ENCODE results near the gene TMEM91.
"Not testable (repeated sequence)": the region's sequence is repeated elsewhere in the genome, so short reads cannot be mapped to it uniquely, and the experiment has no call there.

TMEM91 gene

GRCh38 chr19:41408256-41408655, 31.9 kb downstream of the TMEM91 start:
- Histone ChIP-seq H2AFZ (ENCODE audit: low read length) (no peak overlapping the region), H3K4me1 (ENCODE audit: low read length) (peaks cover 21% of the 10 kb centered on the region), H3F3A (ENCODE audit: insufficient read depth, low read length) (no peaks in the 10 kb centered on the region), H3K36me3 (replicated peaks; ENCODE audit: insufficient read depth, low read length) (no peaks in the 10 kb centered on the region), H3K79me2 (ENCODE audit: low read length) (no peaks in the 10 kb centered on the region), H3K27me3 (replicated peaks; ENCODE audit: insufficient read depth, low read length) (no peaks in the 10 kb centered on the region), H3K4me3 (ENCODE audit: low read length) (no peak overlapping the region), H3K9me2 (replicated peaks; ENCODE audit: insufficient read depth, low read length) (no peaks in the 10 kb centered on the region), H4K20me1 (ENCODE audit: insufficient read depth, low read length) (no peaks in the 10 kb centered on the region), H3K27ac (ENCODE audit: low read length) (no peak overlapping the region), H3K9me3 (replicated peaks; ENCODE audit: insufficient read depth, low read length) (no peaks in the 10 kb centered on the region), H3K9ac (ENCODE audit: low read length) (no peak overlapping the region), H3K4me2 (ENCODE audit: low read depth, low read length) (no peak overlapping the region)
- DNase-seq, result no peak
- no peak for TF ChIP-seq EZH2 (optimal IDR thresholded peaks at IDR 0.05; ENCODE audit: low read depth, low read length)

- H3K9me3 ChIP-seq (replicated peaks; ENCODE audit: insufficient read depth, low read length); DNase-seq; H3K9me2 ChIP-seq (replicated peaks; ENCODE audit: insufficient read depth, low read length); H3K27me3 ChIP-seq (replicated peaks; ENCODE audit: insufficient read depth, low read length); H3K79me2 ChIP-seq (ENCODE audit: low read length); H3F3A ChIP-seq (ENCODE audit: insufficient read depth, low read length); H2AFZ ChIP-seq (ENCODE audit: low read length); H3K36me3 ChIP-seq (replicated peaks; ENCODE audit: insufficient read depth, low read length); H4K20me1 ChIP-seq (ENCODE audit: insufficient read depth, low read length): not testable (repeated sequence)
- Histone ChIP-seq H3K27ac (ENCODE audit: low read length) (peak overlapping the region; percentile 58; the same call in 1 of the 2 replicates), H3K4me3 (ENCODE audit: low read length) (0 out of 2 replicates have a peak overlapping the region, but pooled peaks have one; percentile 16), H3K4me1 (ENCODE audit: low read length) (peaks cover 21% of the 10 kb centered on the region), H3K9ac (ENCODE audit: low read length) (peak overlapping the region; percentile 28; the same call in 1 of the 2 replicates), H3K4me2 (ENCODE audit: low read depth, low read length) (peak overlapping the region; percentile 66; the same call in 1 of the 2 replicates)
Measured at GRCh38 chr19:41408846-41409245, 32.5 kb downstream of the TMEM91 start.

GRCh38 chr19:41409288-41409687, 33.0 kb downstream of the TMEM91 start:
- no peaks in the 10 kb centered on the region for H3K27me3 ChIP-seq (replicated peaks; ENCODE audit: insufficient read depth, low read length)
- H3K4me1 ChIP-seq (ENCODE audit: low read length), result peaks cover 21% of the 10 kb centered on the region
- no peak overlapping the region for H2AFZ ChIP-seq (ENCODE audit: low read length)
- peak overlapping the region; percentile 28; the same call in 1 of the 2 replicates for H3K9ac ChIP-seq (ENCODE audit: low read length)
- peak; percentile 38 for DNase-seq
- no peaks in the 10 kb centered on the region for H3K9me2 ChIP-seq (replicated peaks; ENCODE audit: insufficient read depth, low read length)
- peak overlapping the region; percentile 58 for H3K27ac ChIP-seq (ENCODE audit: low read length)
- 0 out of 2 replicates have a peak overlapping the region, but pooled peaks have one; percentile 16 for H3K4me3 ChIP-seq (ENCODE audit: low read length)
- H3K36me3 ChIP-seq (replicated peaks; ENCODE audit: insufficient read depth, low read length), result no peaks in the 10 kb centered on the region
- H3K4me2 ChIP-seq (ENCODE audit: low read depth, low read length), result peak overlapping the region; percentile 66
- H3F3A ChIP-seq (ENCODE audit: insufficient read depth, low read length), result no peaks in the 10 kb centered on the region
- no peaks in the 10 kb centered on the region for H4K20me1 ChIP-seq (ENCODE audit: insufficient read depth, low read length)
- H3K79me2 ChIP-seq (ENCODE audit: low read length), result no peaks in the 10 kb centered on the region
- H3K9me3 ChIP-seq (replicated peaks; ENCODE audit: insufficient read depth, low read length), result no peaks in the 10 kb centered on the region
- TF ChIP-seq EZH2phosphoT487 (IDR thresholded peaks at IDR 0.05; ENCODE audit: low read length) (no peak), CTCF (IDR thresholded peaks at IDR 0.05; ENCODE audit: low read length) (no peak), EZH2 (optimal IDR thresholded peaks at IDR 0.05; ENCODE audit: low read depth, low read length) (no peak)

- Histone ChIP-seq H3K9me2 (replicated peaks; ENCODE audit: insufficient read depth, low read length) (no peaks in the 10 kb centered on the region), H3K9ac (ENCODE audit: low read length) (peak overlapping the region; percentile 39), H3K27ac (ENCODE audit: low read length) (peak overlapping the region; percentile 58; the same call in 1 of the 2 replicates), H3K79me2 (ENCODE audit: low read length) (no peaks in the 10 kb centered on the region), H4K20me1 (ENCODE audit: insufficient read depth, low read length) (no peaks in the 10 kb centered on the region), H3K4me3 (ENCODE audit: low read length) (no peak overlapping the region), H3K36me3 (replicated peaks; ENCODE audit: insufficient read depth, low read length) (no peaks in the 10 kb centered on the region), H3K4me2 (ENCODE audit: low read depth, low read length) (peak overlapping the region; percentile 66), H3K9me3 (replicated peaks; ENCODE audit: insufficient read depth, low read length) (no peaks in the 10 kb centered on the region), H2AFZ (ENCODE audit: low read length) (no peak overlapping the region), H3F3A (ENCODE audit: insufficient read depth, low read length) (no peaks in the 10 kb centered on the region), H3K4me1 (ENCODE audit: low read length) (peaks cover 21% of the 10 kb centered on the region), H3K27me3 (replicated peaks; ENCODE audit: insufficient read depth, low read length) (no peaks in the 10 kb centered on the region)
- TF ChIP-seq CTCF (IDR thresholded peaks at IDR 0.05; ENCODE audit: low read length) (no peak), EZH2phosphoT487 (IDR thresholded peaks at IDR 0.05; ENCODE audit: low read length) (no peak), EZH2 (optimal IDR thresholded peaks at IDR 0.05; ENCODE audit: low read depth, low read length) (no peak)
- DNase-seq, result no peak
Measured at GRCh38 chr19:41410336-41411054, 34.2 kb downstream of the TMEM91 start.
